CD4-positive, alpha-beta T cell treated with Interleukin-6 at 100 ng/mL for 8 hours (primary cell): ENCODE measurements around the gene PNN.
"Not testable (repeated sequence)": the region's sequence is repeated elsewhere in the genome, so short reads cannot be mapped to it uniquely, and the experiment has no call there.

Source experiments
- DNase-seq: peaks from one replicate; pipeline ENCODE4 v3.0.0-alpha.2; 2020; ENCODE audit warnings: mixed read lengths, low spot score

PNN gene

DNA sequence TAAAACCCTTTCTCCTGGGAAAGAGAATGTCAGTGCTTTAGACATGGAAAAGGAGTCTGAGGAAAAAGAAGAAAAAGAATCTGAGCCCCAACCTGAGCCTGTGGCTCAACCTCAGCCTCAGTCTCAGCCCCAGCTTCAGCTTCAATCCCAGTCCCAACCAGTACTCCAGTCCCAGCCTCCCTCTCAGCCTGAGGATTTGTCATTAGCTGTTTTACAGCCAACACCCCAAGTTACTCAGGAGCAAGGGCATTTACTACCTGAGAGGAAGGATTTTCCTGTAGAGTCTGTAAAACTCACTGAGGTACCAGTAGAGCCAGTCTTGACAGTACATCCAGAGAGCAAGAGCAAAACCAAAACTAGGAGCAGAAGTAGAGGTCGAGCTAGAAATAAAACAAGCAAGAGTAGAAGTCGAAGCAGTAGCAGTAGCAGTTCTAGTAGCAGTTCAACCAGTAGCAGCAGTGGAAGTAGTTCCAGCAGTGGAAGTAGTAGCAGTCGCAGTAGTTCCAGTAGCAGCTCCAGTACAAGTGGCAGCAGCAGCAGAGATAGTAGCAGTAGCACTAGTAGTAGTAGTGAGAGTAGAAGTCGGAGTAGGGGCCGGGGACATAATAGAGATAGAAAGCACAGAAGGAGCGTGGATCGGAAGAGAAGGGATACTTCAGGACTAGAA lies 6.1 kb downstream of the PNN start:
- DNase-seq, result no peak

DNA sequence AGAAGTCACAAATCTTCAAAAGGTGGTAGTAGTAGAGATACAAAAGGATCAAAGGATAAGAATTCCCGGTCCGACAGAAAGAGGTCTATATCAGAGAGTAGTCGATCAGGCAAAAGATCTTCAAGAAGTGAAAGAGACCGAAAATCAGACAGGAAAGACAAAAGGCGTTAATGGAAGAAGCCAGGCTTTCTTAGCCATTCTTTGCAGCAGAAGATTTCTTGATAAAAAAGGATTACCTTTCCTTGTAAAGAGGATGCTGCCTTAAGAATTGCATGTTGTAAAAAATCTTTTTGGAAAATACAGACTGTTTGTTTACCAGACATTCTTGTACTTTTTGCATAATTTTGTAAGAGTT lies 6.6 kb downstream of the PNN start:
- no peak for DNase-seq

GRCh38 chr14:39182770-39183684 lies 8.0 kb downstream of the PNN start:
- no peak for DNase-seq

GRCh38 chr14:39183685-39184003 lies 8.6 kb downstream of the PNN start:
- DNase-seq, result not testable (repeated sequence)

GRCh38 chr14:39184628-39185255 lies 9.7 kb downstream of the PNN start:
- no peak for DNase-seq

DNA sequence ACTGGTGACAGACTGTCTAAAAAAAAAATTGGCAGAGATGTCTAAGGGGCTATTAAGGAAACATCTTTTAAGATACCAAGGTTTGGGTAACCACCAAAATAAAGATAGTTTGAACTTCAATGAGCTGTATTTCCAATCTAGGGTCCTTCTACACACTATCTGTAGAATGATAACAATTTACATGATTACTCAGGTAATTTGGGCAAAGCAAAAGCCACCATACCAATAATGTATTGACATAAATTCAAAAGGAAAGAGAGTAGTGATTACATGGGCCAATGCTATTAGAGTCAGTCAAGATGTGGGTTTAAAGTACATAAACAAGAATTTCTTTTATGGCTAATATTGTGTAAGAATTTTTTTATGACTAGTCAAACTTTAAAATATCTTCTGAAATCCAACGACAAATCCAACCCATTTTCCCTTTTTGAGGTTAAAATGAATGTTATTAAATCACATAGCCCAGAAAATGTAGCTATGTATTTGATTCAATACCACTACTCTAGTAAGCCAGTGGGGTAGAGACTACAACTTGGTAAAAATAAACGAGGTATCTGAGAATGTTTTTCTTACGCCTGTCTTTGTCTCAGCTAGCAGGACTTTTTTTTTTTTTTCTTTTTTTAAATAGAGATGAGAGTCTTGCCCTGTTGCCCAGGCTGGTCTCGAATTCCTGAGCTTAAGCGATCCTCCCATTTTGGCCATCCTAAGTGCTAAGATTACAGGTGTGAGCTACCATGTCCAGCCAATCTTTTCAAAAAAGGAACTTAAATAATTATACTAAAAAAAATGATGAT lies 10.4 kb downstream of the PNN start:
- DNase-seq, result no peak

- no peak for DNase-seq
Measured at GRCh38 chr14:39186941-39187525, 12.0 kb downstream of the PNN start.

DNA sequence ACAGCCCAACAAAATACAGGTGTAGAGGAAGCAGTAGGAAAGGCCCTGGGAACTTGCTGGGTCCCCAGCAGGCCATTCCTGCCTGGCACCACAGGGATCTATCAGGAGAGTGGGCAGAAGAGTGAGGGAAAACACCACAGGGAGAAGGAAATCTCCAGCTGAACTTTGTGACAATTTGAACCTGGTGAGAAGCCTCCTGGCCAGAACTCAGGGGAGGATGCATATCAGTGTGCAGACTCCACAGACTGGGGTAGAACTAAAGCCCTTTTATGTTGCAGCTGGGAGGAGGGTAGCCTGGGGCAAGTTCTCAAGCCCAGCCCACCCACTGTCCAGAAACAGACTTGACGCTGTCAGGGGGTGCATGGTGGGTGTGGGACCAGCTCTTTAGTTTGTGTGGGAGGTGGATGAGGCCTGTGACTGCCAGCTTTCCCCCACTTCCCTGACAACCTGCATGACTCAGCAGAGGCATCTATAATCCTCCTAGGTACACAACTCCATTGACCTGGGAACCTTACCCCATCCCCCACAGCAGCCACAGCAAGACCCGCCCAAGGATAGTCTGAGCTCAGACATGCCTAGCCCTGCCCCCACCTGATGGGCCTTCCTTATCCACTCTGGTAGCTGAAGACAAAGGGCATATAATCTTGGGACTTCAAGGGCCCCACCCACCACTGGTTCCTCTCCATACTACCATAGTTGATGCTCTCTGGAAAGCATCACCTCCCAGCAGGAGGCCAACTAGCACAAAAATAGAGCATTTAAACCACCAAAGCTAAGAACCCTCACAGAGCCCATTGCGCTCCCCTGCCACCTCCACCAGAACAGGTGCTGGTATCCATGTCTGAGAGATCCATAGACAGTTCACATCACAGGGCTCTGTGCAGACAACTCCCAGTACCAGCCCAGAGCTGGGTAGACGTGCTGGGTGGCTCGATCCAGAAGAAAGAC lies 28.9 kb downstream of the PNN start:
- no peak for DNase-seq

- not testable (repeated sequence) for DNase-seq
Measured at GRCh38 chr14:39207430-39207829, 32.4 kb downstream of the PNN start.

GRCh38 chr14:39211109-39211741 lies 36.2 kb downstream of the PNN start:
- DNase-seq, result no peak

DNA sequence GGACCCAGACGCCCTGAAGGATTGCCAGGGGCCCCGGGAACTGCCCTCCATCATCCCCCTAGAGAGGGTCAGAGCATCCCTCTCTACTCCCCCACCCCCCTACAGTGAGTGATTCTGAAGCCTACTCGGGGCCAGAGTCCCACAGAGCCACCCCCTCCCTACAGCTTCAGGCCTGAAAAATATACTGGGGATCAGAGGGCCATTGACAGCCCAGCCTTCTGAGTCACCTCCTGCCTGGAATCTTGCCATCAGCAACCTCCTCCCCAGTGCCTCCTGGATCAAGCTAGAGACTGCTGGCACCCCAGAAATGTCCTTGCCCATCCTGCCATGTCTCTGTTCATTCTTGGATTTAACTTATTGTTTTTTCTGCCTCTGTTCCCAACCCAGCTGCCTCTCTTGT lies 37.0 kb downstream of the PNN start:
- no peak for DNase-seq

GRCh38 chr14:39212693-39213092 lies 37.6 kb downstream of the PNN start:
- no peak for DNase-seq

- DNase-seq, result no peak
Measured at GRCh38 chr14:39217214-39217879, 42.3 kb downstream of the PNN start.

DNA sequence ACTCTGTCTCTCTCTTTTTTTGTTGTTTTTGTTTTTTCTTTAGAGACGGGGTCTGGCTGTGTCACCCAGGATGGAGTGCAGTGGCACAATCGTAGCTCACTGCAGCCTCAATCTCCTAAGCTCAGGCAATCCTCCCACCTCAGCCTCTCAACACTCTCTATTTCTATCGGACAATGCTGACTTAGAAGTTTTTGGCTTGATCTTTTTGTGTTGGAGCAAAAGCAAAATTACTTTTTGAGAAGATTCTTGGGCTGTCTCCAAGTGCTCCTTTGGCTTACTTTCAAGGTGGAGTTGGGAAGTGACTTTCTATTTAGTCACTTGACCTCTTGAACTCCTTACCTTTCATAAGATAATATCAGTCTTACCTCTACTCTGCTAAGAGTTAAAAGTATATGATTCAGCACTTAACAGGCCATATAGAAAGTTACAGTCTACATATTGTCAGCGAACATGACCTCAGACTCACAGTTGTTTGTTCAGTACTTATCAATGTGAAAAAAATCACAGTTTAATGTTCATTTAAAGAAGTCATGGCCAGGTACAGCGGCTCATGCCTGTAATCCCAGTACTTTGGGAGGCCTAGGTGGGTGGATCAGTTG lies 43.2 kb downstream of the PNN start:
- DNase-seq, result no peak

GRCh38 chr14:39219075-39219499 lies 44.0 kb downstream of the PNN start:
- no peak for DNase-seq

GRCh38 chr14:39220473-39220872 lies 45.4 kb downstream of the PNN start:
- not testable (repeated sequence) for DNase-seq

GRCh38 chr14:39228044-39228443 lies 53.0 kb downstream of the PNN start:
- DNase-seq, result no peak

- DNase-seq, result no peak
Measured at GRCh38 chr14:39228509-39229221, 53.6 kb downstream of the PNN start.

DNA sequence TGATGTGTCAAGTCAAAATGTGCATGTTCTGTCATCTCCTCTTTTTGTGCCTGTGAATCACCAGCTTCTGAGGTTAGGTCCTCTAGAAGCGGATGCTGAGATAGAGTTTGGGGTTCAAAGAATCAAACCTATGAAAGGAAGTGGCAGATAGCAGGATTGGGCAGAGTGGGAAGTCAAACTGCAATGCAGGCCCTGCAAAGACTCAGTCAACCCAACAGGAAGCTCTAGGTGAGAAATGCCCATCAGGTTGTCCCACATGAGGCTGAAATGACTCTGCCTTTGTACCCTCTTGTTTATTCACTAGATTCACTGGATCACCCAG lies 54.1 kb downstream of the PNN start:
- DNase-seq, result peak; percentile 78
